Cardiac fibroblast (primary cell): ENCODE results near the gene JPH2.

Source experiments
- DNase-seq, 2 donors: peaks; one replicate each; pipeline versions ENCODE4 v3.0.0 to v3.0.0-alpha.2; 2010; ENCODE audit warnings: low read depth in 2 of 2
- H3K4me3 ChIP-seq, 2 donors: replicated peaks in 1 of 2; 1 replicate in 1 of 2; 2 replicates in 1 of 2; pipeline ENCODE4 v1.5.1; 2011; ENCODE audit warnings: low read depth in 2 of 2, low read length in 2 of 2, mild to moderate bottlenecking in 2 of 2, moderate library complexity in 1 of 2
- TF ChIP-seq, protein P1 (sequence below): IDR thresholded peaks from one replicate; pipeline ENCODE4 v1.5.1; 2011; ENCODE audit warnings: low read depth, mild to moderate bottlenecking, low read length, inconsistent platforms

JPH2 gene

DNA sequence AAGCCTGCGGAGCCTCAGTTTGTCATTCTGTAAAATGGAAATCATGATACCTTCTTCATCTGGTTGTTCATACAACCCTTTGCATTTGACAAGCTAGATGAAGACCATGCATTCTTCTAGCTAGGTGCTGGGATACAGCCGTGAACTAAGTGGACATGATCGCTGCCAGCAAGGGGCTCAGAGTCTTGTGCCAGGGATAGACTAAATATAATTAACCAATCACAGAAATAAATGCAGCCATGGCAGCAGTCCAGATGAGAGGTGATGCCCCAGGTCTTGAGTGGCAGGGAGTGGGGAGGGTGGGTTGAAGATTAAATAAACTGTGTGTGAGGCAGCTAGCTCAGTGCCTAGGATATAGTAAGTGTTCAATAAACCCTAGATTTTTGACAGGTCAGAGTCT lies 19.3 kb downstream of the JPH2 start:
- TF ChIP-seq, protein P1, sequence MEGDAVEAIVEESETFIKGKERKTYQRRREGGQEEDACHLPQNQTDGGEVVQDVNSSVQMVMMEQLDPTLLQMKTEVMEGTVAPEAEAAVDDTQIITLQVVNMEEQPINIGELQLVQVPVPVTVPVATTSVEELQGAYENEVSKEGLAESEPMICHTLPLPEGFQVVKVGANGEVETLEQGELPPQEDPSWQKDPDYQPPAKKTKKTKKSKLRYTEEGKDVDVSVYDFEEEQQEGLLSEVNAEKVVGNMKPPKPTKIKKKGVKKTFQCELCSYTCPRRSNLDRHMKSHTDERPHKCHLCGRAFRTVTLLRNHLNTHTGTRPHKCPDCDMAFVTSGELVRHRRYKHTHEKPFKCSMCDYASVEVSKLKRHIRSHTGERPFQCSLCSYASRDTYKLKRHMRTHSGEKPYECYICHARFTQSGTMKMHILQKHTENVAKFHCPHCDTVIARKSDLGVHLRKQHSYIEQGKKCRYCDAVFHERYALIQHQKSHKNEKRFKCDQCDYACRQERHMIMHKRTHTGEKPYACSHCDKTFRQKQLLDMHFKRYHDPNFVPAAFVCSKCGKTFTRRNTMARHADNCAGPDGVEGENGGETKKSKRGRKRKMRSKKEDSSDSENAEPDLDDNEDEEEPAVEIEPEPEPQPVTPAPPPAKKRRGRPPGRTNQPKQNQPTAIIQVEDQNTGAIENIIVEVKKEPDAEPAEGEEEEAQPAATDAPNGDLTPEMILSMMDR: no peak
- H3K4me3 ChIP-seq: no peak overlapping the region
- DNase-seq: no peak

DNA sequence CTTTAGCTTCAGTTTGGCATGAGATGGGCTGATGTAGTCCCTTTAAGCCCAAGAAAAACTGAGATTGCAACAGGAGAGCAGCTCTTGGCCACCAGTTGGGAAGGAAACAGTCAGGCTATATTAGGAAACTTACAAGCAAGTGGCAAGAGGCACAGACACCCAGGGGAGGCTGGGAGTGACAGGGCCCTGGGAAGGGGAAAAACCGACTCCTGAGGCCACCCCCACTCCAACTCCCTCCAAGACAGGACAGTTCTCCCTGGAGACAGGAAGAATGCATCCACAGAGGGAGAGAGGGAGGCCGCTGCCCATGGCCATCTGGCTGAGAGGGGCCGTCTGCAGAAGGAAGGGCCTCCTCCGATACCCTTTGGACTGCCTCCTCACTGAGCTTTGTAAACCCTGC lies 20.5 kb downstream of the JPH2 start:
- TF ChIP-seq, protein P1: no peak
- peak in 1 of 2 donors; percentile 82 for DNase-seq
- no peak overlapping the region for H3K4me3 ChIP-seq

DNA sequence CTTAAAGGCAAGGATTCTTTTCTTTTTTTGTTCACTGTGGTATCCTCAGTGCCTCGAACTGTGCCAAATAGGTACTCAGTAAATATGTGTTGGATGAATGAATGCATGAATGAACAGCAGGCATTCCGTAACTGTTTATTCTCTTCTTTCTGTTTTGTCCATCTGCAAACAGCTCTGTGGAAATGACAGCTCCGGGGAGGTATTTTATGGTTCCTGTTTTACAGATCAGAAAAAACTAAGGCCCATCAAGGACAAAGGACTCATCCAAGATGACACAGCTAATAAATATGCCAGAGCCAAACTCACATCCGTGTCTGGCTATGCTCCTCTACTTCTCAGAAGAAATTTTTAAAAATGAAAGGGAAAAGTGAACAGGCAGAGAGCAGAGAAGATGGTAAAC lies 21.0 kb downstream of the JPH2 start:
- DNase-seq: peak in 1 of 2 donors; percentile 81
- H3K4me3 ChIP-seq: peak overlapping the region in 1 of 2 donors; percentile 2
- TF ChIP-seq, protein P1: no peak

DNA sequence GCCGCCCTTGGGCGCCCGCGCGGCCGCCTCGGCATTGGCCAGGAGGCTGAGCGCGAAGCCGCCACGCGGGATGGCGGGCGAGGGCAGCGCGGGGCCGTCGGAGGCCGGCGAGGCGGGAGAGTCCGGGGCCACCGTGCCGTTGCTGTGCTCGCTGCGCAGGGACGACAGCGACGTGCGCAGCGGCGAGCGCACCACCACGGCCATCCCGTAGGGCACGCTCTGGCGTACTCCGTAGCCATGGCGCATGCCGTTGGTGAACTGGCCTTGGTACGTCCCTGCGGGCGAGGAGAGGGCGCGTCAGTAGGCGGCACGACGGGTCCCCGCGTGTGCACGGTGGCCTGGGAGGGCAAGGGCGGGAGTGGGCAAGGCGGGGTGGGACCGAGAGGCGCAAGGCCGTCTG lies 26.9 kb downstream of the JPH2 start:
- H3K4me3 ChIP-seq: no peak overlapping the region

DNA sequence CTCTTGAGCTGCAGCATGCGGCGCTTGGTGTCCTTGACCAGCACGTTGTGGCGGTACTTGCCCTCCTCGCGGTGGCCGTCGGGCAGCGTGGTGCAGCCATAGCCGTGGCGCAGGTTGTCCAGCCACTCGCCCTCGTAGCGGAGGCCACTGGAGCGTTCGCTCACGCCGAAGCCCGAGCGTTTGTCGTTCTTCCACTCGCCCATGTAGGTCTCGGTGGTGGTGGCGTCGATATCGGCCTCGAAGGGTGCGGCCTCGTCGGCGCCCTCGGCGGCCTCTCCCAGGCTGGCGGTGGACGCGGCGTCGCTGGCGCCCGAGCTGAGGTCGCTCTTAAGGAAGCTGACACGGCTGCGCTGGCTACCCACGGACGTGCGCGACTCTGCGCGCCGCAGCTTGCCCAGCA lies 27.3 kb downstream of the JPH2 start:
- H3K4me3 ChIP-seq: no peak overlapping the region
- DNase-seq: no peak
- TF ChIP-seq, protein P1: no peak

More for the DNA sequence above, 26.9 kb downstream of the JPH2 start:
- TF ChIP-seq, protein P1: no peak
- no peak for DNase-seq

DNA sequence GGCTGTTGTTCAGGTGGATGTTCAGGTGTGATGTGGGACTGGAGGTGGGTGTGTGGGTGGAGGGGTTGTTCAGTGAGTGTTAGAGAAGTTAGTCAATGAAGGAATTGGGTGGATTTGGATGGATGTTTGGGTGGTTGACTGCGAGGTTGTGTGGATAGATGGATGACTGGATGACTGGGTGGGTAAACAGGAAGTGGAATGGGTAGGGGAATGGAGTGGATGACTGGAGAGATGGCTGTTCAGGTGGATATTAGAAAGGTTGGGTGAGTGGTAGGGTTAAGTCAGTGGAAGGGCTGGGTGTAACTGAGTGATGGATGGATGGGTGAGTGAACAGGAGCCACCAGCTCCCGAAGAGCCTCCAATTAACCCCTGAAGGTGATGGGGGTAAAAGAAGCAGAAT lies 27.9 kb downstream of the JPH2 start:
- TF ChIP-seq, protein P1: no peak
- DNase-seq: no peak
- H3K4me3 ChIP-seq: no peak overlapping the region

DNA sequence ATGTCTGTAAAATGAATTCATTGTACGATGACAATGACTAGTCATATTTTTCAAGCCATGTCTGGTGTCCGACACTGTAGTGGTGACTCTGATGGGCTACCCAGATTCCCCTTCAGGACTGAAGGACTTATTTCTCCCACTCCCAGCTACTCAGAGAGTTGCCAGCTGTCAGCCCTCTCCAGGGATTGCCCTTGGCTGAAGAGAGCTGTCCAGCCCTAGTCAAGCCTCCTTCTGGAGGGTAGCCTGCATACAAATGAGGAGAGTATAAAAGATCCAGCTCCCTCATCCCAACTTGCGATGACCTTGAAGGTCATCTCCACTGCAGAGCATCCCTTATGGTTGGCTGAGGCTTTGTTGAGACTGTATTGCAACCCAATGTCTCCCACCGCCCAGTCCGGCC lies 29.9 kb downstream of the JPH2 start:
- H3K4me3 ChIP-seq: no peak overlapping the region
- no peak for DNase-seq
- TF ChIP-seq, protein P1: no peak
